Measurements from ENCODE around the gene LBHD1. TPM values are rescaled to one million over a fixed set of nuclear protein-coding genes. Genes with fewer than 3 reads are reported as not detected.

The LBHD1 gene
- total and polyA plus RNA-seq, 2 of the 13 experiments (the other 11 are each of a cell fraction or from before 2014, with no cell fraction given), result 3.2 to 3.7 TPM

DNA sequence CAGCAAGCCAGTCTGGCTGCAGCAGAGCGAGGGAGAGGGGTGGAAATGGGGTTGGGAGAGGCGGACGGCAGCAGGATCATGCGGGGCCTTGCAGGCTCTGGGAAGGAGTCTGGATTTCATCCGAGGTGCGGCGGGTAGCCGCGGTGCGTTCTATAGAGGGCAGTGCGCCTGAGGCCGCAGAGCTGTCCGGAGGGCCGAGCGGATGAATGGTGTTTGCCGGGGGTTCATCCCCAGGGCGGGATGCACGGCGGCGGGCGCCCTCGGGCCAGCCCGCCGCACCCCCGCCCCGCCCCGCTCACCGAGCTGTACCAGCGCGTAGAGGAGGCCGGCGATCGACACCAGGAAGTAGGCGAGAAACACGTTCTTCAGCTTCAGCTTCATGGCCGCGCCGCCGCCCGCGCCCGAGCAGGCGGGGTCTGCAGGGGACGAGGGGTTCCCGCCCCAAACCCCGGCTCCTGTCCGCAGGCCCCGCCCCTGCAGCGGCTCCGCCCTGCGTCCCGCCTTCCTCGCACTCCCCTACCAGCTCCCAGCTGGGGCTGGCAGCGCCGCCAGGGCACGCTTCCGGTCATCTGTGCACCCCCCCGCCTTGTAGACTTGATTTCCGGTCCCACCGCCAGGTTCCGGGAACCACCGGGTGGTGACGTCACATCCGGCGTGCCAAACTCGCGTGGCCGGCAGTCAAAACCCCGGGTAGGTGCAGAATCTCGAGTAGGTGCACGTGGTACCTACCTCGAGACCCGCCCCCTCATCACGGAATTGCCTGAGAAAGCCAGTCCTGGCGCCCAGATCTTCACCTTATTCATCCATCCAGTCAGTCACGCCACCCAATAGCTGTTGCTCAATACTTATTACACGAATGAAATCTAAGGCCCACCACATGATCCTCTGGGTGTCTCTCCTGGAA lies 50.2 kb downstream of the LBHD1 start, which contains the start of gene B3GAT3 (continued):
- TF ChIP-seq KMT2B (CRISPR knock-in tag; IDR thresholded peaks at IDR 0.05) (peak; percentile 64; the same call in 1 of the 2 replicates), ZNF572 (CRISPR knock-in tag; IDR thresholded peaks at IDR 0.05) (no peak), RFXANK (CRISPR knock-in tag; IDR thresholded peaks at IDR 0.05) (peak; percentile 27; the same call in 1 of the 2 replicates), ZNF556 (CRISPR knock-in tag; IDR thresholded peaks at IDR 0.05; ENCODE audit: borderline replicate concordance) (0 out of 2 replicates have a peak, but pooled peaks have one; percentile 53), JDP2 (CRISPR knock-in tag; IDR thresholded peaks at IDR 0.05; ENCODE audit: borderline replicate concordance) (no peak), ZNF333 (CRISPR knock-in tag; IDR thresholded peaks at IDR 0.05; ENCODE audit: borderline replicate concordance) (no peak), NRL (CRISPR knock-in tag; IDR thresholded peaks at IDR 0.05; ENCODE audit: borderline replicate concordance) (peak; percentile 81), ZNF616 (CRISPR knock-in tag; IDR thresholded peaks at IDR 0.05; ENCODE audit: low read depth) (peak; percentile 28; the same call in 1 of the 2 replicates), ZSCAN31 (CRISPR knock-in tag; IDR thresholded peaks at IDR 0.05; ENCODE audit: low read depth) (peak; percentile 74; the same call in 1 of the 2 replicates)
- TF ChIP-seq, protein P1, sequence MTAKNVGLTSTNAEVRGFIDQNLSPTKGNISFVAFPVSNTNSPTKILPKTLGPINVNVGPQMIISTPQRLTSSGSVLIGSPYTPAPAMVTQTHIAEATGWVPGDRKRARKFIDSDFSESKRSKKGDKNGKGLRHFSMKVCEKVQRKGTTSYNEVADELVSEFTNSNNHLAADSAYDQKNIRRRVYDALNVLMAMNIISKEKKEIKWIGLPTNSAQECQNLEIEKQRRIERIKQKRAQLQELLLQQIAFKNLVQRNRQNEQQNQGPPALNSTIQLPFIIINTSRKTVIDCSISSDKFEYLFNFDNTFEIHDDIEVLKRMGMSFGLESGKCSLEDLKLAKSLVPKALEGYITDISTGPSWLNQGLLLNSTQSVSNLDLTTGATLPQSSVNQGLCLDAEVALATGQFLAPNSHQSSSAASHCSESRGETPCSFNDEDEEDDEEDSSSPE (CRISPR knock-in tag; IDR thresholded peaks at IDR 0.05), result peak; percentile 95
- TF ChIP-seq, protein P2, sequence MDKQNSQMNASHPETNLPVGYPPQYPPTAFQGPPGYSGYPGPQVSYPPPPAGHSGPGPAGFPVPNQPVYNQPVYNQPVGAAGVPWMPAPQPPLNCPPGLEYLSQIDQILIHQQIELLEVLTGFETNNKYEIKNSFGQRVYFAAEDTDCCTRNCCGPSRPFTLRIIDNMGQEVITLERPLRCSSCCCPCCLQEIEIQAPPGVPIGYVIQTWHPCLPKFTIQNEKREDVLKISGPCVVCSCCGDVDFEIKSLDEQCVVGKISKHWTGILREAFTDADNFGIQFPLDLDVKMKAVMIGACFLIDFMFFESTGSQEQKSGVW (CRISPR knock-in tag; IDR thresholded peaks at IDR 0.05; ENCODE audit: borderline replicate concordance), result no peak
- TF ChIP-seq, protein P3, sequence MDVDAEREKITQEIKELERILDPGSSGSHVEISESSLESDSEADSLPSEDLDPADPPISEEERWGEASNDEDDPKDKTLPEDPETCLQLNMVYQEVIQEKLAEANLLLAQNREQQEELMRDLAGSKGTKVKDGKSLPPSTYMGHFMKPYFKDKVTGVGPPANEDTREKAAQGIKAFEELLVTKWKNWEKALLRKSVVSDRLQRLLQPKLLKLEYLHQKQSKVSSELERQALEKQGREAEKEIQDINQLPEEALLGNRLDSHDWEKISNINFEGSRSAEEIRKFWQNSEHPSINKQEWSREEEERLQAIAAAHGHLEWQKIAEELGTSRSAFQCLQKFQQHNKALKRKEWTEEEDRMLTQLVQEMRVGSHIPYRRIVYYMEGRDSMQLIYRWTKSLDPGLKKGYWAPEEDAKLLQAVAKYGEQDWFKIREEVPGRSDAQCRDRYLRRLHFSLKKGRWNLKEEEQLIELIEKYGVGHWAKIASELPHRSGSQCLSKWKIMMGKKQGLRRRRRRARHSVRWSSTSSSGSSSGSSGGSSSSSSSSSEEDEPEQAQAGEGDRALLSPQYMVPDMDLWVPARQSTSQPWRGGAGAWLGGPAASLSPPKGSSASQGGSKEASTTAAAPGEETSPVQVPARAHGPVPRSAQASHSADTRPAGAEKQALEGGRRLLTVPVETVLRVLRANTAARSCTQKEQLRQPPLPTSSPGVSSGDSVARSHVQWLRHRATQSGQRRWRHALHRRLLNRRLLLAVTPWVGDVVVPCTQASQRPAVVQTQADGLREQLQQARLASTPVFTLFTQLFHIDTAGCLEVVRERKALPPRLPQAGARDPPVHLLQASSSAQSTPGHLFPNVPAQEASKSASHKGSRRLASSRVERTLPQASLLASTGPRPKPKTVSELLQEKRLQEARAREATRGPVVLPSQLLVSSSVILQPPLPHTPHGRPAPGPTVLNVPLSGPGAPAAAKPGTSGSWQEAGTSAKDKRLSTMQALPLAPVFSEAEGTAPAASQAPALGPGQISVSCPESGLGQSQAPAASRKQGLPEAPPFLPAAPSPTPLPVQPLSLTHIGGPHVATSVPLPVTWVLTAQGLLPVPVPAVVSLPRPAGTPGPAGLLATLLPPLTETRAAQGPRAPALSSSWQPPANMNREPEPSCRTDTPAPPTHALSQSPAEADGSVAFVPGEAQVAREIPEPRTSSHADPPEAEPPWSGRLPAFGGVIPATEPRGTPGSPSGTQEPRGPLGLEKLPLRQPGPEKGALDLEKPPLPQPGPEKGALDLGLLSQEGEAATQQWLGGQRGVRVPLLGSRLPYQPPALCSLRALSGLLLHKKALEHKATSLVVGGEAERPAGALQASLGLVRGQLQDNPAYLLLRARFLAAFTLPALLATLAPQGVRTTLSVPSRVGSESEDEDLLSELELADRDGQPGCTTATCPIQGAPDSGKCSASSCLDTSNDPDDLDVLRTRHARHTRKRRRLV (CRISPR knock-in tag; IDR thresholded peaks at IDR 0.05), result peak; percentile 73
- TF ChIP-seq, protein P4, sequence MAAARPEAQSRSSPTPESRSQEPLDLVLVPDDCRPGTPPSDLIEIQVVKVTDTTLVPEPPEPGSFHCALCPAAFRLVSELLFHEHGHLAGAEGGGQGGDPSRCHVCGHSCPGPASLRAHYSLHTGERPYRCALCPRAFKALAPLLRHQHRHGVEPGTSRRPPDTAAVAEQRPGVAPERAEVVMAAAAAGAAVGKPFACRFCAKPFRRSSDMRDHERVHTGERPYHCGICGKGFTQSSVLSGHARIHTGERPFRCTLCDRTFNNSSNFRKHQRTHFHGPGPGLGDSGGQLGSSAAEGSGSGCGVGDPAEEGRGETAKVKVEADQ (CRISPR knock-in tag; IDR thresholded peaks at IDR 0.05; ENCODE audit: borderline replicate concordance), result peak; percentile 99
- TF ChIP-seq, protein P5, sequence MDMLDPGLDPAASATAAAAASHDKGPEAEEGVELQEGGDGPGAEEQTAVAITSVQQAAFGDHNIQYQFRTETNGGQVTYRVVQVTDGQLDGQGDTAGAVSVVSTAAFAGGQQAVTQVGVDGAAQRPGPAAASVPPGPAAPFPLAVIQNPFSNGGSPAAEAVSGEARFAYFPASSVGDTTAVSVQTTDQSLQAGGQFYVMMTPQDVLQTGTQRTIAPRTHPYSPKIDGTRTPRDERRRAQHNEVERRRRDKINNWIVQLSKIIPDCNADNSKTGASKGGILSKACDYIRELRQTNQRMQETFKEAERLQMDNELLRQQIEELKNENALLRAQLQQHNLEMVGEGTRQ (IDR thresholded peaks at IDR 0.05; ENCODE audit: low read depth, low read length), result peak; percentile 41; the same call in 1 of the 2 replicates
- TF ChIP-seq, protein P5 (CRISPR knock-in tag; IDR thresholded peaks at IDR 0.05; ENCODE audit: borderline replicate concordance), result peak; percentile 67

All from HepG2 (cell line).